HEK293 (cell line): ENCODE measurements around the gene GSN.

ENCODE experiments used
- CTCF ChIP-seq: fragments of 450-650 bp; formaldehyde crosslinking; IDR thresholded peaks from 2 replicates; pipeline ENCODE4 v1.5.1; 2016; ENCODE audit warnings: missing biosample characterization, missing genetic modification characterization
- KLF10 ChIP-seq: fragments of 450-650 bp; IDR thresholded peaks from 2 replicates; pipeline ENCODE4 v1.5.1; 2018; ENCODE audit warnings: missing biosample characterization, mild to moderate bottlenecking, missing genetic modification characterization
- PRDM10 ChIP-seq: fragments of 450-650 bp; formaldehyde crosslinking; IDR thresholded peaks from 2 replicates; pipeline ENCODE4 v1.5.1; 2016; ENCODE audit warnings: missing biosample characterization, missing genetic modification characterization
- ZNF121 ChIP-seq: fragments of 450-650 bp; formaldehyde crosslinking; IDR thresholded peaks from 2 replicates; pipeline ENCODE4 v1.5.1; 2016; ENCODE audit warnings: missing biosample characterization, missing genetic modification characterization
- ZNF366 ChIP-seq: fragments of 450-650 bp; formaldehyde crosslinking; conservative IDR thresholded peaks from 2 replicates; pipeline ENCODE4 v1.5.1; 2016; ENCODE audit warnings: missing biosample characterization, missing genetic modification characterization
- ZNF843 ChIP-seq: fragments of 450-650 bp; formaldehyde crosslinking; IDR thresholded peaks from 2 replicates; pipeline ENCODE4 v1.5.1; 2016; ENCODE audit warnings: missing biosample characterization, missing genetic modification characterization

- TF ChIP-seq ZNF121 (tag by site-specific recombination): no peak
- TF ChIP-seq ZNF843: no peak
- TF ChIP-seq ZNF366 (tag by site-specific recombination): no peak
- TF ChIP-seq CTCF (tag by site-specific recombination): no peak
- TF ChIP-seq PRDM10 (tag by site-specific recombination): no peak
- TF ChIP-seq KLF10 (tag by site-specific recombination): no peak
Measured at GRCh38 chr9:121261755-121262154, 6.2 kb upstream of the GSN start.
